Stimulated activated CD8-positive, alpha-beta memory T cell treated with anti-CD3 and anti-CD28 coated beads, Interleukin-2, amount 100 ng/mL, for 48 hours (primary cell): ENCODE measurements around the gene SPRY2.
A peak's percentile ranks its signal among the peaks of the same experiment; 100 is the strongest.
"Not testable (repeated sequence)": the region's sequence is repeated elsewhere in the genome, so short reads cannot be mapped to it uniquely, and the experiment has no call there.

Source experiments
- DNase-seq, 2 donors: peaks; one replicate each; pipeline ENCODE4 v3.0.0-alpha.2; 2020; ENCODE audit warnings: low read depth in 2 of 2

Gene SPRY2

DNA sequence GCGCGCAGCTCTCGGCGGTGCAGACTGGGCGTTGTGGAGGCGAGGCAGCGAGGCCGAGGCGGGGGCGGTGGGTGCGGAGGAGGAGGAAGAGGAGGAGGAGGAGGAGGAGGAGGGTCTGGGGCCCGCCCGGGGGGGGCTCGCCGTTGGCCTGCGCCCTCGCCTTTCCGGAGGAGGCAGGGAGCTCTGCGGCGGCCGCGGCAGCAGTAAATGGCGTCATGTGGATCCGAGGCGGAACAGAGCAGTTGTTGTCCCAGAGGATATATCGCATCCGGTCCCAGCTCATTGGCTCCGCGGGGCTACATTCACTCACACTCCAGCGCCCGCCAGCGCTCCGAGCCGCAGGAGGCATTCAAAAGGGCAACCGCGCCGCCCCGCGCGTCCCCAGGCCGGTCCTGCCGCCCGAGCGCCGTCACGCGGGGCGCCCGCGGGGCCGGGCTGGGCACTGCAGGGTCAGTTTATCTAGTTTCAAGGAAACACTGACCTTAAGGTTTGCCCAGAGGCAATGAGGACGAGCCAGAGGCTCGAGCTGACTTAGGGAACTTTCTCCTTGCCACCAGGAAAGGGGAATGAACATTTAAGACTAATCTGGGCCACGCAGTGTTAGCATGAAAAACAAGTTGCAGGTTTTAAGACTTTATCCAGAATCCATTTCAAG, at the start of gene SPRY2:
SPRY2 (minus strand) TSS at position 26 of the 655 bp plus-strand sequence. CDS start 3,421 bp downstream, outside the sequence.
- peak in 1 of 2 donors; percentile 29 for DNase-seq

GRCh38 chr13:80390338-80390737, 49.4 kb upstream of the SPRY2 start:
- DNase-seq, result no peak

DNA sequence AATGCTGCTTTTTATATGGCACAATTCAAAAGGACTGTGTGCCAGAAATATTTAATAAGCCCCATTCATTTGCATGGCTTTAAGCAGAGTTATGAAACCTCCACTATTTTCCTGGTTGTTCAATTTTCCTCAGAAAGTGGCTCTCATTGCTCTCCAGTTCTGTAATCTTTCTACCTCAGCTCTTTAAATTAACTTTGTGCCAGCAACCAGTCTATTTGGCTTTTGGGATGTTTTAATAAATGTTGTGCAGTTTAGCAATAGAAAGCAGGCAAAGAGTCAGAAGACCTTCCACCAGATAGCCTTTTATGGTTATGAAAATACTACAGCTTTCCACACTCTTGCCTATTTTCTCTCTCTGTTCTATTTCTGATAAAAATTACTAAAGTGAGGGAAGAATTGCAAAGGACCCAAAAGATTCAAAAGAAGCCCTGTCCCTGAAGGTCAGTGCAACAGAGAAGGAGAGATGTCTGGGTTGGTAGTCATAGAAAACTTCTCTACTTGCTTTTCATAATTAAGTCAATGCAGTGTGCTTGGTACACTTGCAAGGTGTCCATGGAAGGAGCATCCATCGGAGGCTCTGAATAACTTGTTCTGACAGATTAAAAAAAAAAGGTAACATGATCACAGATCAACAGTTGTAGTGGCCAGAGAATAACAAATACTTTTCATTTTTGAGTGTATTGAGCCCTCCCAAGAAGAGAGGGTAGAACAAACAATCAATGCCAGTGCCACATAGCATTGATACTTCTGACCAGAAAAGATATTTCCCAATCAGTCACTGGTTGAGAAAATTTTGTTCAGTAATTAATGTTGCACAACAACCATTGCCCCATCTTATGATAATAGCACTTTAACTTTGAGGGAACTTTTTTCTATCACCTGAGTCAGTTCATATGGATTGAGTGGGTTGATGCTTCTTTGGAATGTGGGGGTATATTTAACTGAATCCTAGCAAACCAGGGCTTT, 48.4 kb upstream of the SPRY2 start:
- DNase-seq, result no peak

- DNase-seq, result no peak
These were observed 47.6 kb upstream of the SPRY2 start for GRCh38 chr13:80388506-80388905.

GRCh38 chr13:80386592-80386991, 45.7 kb upstream of the SPRY2 start:
- no peak for DNase-seq

DNA sequence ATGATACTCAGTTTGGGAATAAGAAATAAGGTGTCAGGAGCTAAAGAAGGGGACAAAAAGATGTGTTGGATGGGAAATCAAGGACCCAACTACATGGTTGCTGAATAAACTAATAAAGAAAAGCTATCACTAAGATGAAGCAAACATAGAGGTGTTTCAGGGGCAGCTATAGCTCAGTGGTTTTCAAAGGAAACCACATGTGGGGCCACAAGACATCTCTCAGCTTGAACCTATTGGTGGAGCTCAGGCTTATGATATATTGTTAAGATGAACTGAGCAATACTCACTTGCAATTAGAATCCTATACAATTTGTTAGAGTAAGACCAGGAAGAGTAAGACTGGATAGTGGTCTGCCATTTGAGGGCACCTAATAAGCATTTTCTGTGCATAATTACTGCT, 45.1 kb upstream of the SPRY2 start:
- DNase-seq, result no peak

DNA sequence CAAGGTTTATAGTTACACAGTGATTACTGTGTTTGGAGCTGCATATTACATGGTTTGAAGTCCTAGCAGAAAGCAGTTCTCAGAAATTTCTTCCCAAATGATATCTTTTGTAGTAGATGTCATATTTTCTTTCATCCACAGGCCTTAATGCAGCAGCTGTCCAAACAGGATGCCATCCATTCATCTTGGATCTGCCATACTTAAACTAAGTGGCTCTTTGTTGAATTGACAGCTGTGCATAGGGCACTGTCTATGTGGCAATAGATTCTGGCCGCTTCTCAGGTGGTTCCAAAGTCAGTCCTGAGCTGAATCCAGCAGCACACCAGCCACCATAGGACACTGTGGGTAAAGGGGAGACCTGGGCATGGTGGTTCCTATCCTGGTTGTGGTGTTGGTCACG, 41.6 kb upstream of the SPRY2 start:
- no peak for DNase-seq

DNA sequence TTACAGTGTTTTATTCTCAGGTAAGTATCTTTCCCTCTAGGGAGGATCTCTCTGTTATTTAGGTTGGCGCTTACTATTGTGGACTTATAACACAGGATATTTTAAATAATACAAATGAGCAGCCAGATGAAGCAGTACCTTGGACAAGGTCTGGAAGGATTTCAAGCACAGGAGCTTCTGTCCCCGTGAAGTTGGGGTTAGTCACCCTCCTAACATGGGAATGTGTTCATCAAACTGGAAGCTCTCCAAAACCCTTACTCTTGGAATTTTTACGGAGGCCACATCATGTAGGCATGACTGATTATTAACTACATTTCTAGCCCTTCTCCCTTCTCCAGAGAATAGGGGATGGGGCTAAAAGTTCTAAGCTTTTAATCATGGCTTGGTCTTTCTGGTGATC, 38.3 kb upstream of the SPRY2 start:
- no peak for DNase-seq

DNA sequence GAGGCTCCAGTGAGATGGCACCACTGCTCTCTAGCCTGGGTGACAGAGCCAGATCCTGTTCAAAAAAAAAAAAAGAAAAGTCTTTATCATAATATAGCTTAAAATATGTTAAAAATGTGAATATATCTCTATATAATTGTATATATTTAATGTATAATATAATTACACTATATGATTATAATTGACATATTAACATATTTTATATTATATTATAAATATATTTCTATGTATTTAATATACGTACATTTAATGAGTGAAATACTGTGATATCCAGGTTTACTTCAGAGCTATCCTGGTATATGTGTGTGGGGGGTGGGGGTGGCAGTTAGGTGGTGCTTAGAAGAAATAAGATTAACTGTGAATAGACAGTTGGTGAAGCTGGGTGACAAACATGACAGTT, 35.6 kb upstream of the SPRY2 start:
- no peak for DNase-seq

DNA sequence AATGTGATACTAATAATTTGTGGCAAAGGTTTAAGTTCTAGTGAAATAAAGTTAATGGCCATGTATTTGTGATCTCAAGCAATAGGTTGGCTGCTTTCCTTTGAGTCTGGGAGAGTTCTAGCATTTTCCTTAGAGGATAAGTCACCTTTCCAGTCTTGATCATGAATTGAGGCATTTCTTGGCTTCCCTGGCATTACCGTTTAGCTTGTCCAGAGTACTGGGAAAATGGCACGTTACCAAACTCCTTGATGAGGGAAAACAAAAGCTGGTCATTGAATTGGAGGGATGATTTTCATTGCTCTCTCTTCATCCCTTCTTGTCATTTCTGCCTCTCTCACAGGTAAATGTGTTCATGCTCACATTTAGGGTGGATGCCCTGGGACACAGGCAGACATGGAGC, 34.0 kb upstream of the SPRY2 start:
- DNase-seq, result no peak

- no peak for DNase-seq
These were observed 33.5 kb upstream of the SPRY2 start for GRCh38 chr13:80374444-80374843.

DNA sequence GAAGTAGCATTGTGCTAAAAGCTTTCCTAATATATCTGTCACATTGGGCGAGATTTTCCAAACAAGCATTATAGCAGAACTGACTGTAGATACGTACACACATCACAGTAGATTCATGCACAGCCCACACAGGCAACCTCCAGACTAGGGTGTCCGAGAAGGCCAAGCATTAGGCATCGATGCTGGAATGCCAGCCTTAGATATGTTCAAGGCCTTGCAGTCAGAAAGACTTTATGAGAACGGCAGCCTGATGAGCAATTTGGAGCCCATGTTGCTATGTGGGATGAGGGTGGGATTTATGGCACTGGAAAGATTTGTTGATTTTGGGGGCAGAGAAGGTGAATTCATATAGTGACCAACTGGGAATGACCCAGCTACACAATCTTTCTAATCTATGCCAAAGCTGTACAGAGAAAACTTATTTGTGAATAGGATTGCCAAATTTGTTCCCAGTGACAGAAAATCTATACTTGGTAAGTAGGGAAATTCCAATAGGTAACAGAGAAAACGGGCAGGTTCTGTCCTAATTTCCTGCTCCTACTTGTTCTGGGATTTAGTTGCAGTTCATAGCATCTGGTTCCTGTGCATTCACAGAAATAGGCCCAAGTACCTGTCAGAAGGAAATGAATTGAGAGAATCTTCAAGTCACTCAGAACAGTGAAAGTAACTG, 31.0 kb upstream of the SPRY2 start:
- DNase-seq, result no peak

- DNase-seq, result no peak
These were observed 26.5 kb upstream of the SPRY2 start for GRCh38 chr13:80367473-80367872.

DNA sequence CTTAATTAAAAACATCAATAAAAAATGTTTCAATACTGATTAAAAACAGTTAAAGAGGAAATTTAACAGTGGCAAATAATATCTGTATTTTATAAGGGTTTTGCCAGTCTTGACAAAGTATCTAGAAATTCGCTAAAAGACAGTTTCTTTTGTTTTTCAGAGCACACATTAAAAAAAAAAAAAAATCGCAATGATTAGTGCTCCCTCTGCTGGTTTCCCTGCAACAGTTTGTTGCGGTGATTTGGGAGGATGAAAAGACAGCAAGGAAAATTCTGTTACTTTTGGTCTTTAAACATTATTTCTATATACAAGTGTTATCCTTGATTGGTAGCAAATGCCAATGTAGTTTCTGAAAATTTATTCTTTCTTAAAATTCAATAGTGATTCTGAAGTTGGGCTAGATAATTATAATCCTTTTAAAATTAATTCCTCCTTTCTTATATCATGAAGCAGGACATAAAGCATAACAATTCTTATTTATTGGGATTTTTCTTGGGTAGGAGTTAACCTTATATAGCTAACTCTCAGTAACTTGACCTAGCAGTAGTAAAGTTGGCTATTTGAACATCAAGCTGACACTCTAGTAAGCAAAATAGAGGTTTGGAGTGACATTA, 23.1 kb upstream of the SPRY2 start:
- no peak for DNase-seq

GRCh38 chr13:80362481-80362880, 21.6 kb upstream of the SPRY2 start:
- DNase-seq, result no peak

DNA sequence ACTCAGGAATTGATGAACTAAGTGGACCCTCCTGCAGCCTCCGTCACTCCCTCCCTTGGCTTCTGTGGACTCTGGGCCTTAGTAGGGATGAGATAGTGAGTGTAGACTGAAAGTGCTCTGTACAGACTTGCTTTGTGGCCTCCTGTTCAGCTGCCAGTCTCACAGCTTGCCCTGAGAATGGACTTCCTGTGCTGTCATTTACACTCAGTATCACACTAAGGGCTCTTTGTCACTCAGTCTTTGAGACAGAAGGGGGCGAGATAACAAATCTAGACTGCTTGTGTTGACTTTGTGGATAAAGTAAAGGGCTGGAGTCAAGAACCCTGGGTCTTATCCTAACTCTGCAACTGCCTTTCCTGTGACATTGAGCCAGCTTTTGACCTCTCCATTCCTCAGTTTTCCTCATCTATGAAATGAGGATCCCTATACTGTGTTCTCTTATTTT, 21.0 kb upstream of the SPRY2 start:
- DNase-seq, result no peak

- DNase-seq, result no peak
These were observed 20.4 kb upstream of the SPRY2 start for GRCh38 chr13:80361298-80361697.

DNA sequence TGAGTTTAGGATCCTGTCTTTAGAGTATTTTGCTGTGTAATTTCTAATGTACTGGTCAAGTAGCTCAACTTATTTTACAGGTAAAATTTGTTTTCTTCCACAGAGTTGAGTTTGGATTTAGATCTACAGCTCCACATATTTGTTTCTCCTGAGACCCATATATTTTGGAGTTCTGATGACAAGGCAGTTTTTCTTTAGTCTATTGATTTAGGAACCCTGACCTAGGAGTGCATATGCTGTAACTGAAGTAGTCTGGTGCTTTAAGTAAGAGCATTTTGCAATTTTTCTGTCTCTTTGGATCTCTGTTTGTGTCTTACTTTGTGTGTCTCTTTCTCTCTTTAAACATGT, 19.5 kb upstream of the SPRY2 start:
- DNase-seq, result no peak

- DNase-seq, result no peak
These were observed 19.0 kb upstream of the SPRY2 start for GRCh38 chr13:80359778-80360452.

GRCh38 chr13:80359414-80359777, 18.5 kb upstream of the SPRY2 start:
- DNase-seq, result no peak

DNA sequence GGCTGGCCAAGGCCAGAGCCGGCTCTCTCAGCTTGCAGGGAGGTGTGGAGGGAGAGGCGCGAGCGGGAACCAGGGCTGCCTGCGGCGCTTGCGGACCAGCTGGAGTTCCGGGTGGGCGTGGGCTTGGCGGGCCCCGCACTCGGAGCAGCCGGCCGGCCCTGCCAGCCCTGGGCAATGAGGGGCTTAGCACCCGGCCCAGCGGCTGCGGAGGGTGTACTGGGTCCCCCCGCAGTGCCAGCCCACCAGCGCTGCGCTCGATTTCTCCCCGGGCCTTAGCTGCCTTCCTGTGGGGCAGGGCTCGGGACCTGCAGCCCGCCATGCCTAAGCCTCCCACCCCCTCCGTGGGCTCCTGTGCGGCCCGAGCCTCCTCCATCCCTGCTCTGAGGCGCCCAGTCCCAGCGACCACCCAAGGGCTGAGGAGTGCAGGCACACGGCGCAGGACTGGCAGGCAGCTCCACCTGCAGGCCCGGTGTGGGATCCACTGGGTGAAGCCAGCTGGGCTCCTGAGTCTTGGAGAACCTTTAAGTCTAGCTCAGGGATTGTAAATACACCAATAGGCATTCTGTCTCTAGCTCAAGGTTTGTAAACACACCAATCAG, 14.7 kb upstream of the SPRY2 start:
- DNase-seq, result not testable (repeated sequence)
